Measurements from ENCODE around the gene RRAGA.
"Not testable (repeated sequence)": the region's sequence is repeated elsewhere in the genome, so short reads cannot be mapped to it uniquely, and the experiment has no call there.

RRAGA gene, protein sequence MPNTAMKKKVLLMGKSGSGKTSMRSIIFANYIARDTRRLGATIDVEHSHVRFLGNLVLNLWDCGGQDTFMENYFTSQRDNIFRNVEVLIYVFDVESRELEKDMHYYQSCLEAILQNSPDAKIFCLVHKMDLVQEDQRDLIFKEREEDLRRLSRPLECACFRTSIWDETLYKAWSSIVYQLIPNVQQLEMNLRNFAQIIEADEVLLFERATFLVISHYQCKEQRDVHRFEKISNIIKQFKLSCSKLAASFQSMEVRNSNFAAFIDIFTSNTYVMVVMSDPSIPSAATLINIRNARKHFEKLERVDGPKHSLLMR

DNA sequence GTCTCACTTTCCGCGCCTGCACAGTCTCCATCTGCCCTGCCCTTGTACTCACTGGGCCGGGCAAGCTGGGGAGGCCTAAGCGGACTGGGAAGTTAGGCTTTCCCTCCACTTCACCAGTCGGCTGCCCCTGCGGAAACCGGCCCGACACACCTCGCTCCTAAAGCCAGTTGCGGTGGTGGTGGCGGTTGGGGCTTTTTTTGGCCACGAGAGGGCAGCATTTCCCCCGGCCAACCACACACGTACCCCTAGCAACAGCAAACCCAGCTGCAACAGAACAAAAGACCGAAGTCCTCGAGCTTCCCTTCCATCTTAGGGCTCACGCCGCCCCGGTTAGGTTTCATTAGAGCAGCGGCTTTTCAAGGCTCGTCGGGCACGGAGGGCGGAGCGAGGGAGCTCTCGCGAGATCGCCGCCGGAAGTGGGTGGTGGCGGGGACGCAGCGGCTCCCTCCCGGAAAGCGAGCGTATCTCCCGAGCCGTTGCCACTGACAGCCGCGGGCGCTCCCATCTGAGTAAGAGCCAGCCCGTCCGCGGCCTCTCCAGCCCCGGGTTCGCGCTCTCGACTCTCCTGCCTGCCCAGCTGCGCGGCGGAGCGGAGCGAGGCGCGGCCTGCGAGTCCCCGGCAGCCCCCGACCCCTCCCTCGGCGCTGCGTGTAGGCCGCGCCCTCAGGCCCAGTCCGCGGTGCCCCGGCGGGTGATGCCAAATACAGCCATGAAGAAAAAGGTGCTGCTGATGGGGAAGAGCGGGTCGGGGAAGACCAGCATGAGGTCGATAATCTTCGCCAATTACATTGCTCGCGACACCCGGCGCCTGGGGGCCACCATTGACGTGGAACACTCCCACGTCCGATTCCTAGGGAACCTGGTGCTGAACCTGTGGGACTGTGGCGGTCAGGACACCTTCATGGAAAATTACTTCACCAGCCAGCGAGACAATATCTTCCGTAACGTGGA is at the start of gene RRAGA:
TSS of gene RRAGA (plus strand) at position 462 of the 951 bp plus-strand sequence. CDS start at position 695, 233 bp downstream.
- peak; percentile 98 for DNase-seq (ENCODE audit: low spot score)

- no peak for DNase-seq (ENCODE audit: low spot score)
These were observed 49.1 kb upstream of the RRAGA start for GRCh38 chr9:19000133-19000532.

GRCh38 chr9:19009391-19009965 is 39.7 kb upstream of the RRAGA start:
- DNase-seq (ENCODE audit: low spot score): no peak

DNA sequence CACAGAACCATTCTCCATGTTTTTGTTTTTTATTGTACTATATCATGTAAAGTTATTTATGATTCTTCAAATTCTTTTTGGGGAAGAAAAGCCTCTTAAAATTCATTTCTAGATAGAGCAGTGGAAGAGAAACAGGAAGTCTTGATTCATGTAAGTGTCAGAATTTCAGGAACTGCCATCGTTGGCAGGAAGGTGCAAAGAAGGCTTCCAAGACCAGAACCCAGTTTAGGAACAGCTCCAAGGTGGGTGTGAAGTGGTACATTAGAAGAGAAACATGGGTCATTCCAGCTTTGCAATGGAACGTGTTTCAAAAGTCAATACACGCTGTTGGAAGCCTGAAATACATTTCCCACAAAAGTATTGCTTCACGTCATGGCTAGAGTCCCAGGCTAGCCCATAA is 31.0 kb upstream of the RRAGA start:
- DNase-seq (ENCODE audit: low spot score): no peak

DNA sequence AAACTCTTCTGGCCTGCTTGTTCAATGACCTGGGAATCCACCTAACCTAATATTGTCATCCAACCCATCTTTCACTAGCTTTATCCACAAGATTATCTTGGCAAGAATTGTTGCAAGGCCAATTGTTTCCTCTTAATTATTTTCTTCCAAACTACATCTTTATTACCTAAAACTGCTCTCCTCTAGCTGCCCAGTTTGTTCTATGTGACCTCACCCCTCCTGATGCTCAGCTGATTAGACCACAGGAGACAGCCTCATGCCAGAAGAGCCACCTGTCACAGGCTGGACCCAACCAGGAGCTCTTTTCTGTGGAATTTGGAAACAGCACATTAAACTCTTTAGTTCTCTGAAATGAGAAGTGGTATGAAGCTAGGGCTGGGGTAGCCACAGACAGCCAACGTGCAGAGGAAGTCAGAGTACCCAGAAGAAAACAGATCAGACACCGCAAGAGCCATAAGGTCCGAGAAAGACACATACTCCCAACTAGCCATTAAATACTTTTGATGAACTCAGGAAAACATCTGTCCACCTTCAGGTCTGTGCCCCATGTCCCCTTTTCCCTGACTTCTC is 28.3 kb upstream of the RRAGA start:
- no peak for DNase-seq (ENCODE audit: low spot score)

DNA sequence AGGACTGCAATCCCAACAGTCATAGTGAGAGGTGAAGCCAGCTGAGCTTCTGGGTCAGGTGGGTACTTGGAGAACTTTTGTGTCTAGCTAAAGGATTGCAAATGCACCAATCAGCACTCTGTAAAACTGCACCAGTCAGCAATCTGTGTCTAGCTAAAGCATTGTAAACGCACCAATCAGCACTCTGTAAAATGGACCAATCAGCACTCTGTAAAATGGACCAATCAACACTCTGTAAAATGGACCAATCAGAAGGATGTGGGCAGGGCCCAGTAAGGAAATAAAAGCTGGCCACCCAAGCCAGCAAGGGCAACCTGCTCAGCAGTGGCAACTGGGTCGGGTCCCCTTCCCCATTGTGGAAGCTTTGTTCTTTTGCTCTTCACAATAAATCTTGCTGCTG is 27.6 kb upstream of the RRAGA start:
- not testable (repeated sequence) for DNase-seq (ENCODE audit: low spot score)

- DNase-seq (ENCODE audit: low spot score): no peak
These were observed 27.0 kb upstream of the RRAGA start for GRCh38 chr9:19022206-19022605.

GRCh38 chr9:19023078-19023477 is 26.1 kb upstream of the RRAGA start:
- no peak for DNase-seq (ENCODE audit: low spot score)

GRCh38 chr9:19026375-19026774 is 22.9 kb upstream of the RRAGA start:
- DNase-seq (ENCODE audit: low spot score): no peak

GRCh38 chr9:19027825-19028224 is 21.4 kb upstream of the RRAGA start:
- DNase-seq (ENCODE audit: low spot score): no peak

- no peak for DNase-seq (ENCODE audit: low spot score)
These were observed 20.3 kb upstream of the RRAGA start for GRCh38 chr9:19028835-19029451.

- DNase-seq (ENCODE audit: low spot score): no peak
These were observed 18.3 kb upstream of the RRAGA start for GRCh38 chr9:19030899-19031298.

DNA sequence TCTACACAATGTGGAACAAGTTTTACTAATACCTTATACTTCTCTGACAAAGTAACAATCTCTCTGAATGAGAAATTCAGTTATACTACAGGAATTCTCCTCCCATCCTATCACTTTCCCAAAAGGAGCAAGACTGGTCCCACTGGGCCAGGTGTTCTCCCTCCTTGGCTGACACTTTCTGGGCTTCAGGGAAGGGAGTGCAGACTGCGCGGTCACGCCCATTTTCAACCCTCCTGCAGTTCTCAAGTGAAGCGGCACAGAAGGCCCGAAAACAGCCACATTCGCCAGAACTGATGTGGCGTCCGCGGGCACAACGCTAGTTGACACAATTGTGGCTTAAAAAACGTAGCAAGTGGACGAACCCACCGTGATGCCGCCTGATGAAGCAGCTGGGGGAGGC is 16.8 kb upstream of the RRAGA start:
- no peak for DNase-seq (ENCODE audit: low spot score)

DNA sequence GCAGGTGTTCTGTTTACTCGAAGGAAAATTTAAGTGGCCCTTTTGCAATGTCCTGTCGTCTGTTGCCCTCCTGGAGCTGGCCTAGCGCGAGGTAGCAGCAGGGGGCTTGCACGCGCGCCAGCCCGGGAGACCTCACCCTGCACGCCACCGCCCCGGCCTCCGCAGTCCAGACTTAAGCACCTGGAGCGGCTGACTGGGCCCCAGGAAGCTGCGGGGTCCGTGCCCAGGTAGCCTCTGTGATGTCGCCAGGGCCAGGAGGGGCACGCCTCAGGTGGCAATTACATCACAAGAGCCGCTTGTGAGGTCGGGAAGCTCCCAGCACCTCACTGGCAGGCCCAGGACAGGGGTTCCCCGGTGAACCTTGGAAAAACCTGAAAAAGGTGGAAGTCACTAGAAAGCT is 16.2 kb upstream of the RRAGA start, which contains the start of gene SAXO1:
TSS of gene SAXO1 (minus strand) at position 195 of the 400 bp plus-strand sequence. CDS start 301 bp downstream, outside the sequence.
- no peak for DNase-seq (ENCODE audit: low spot score)

GRCh38 chr9:19036611-19037010 is 12.6 kb upstream of the RRAGA start:
- no peak for DNase-seq (ENCODE audit: low spot score)

DNA sequence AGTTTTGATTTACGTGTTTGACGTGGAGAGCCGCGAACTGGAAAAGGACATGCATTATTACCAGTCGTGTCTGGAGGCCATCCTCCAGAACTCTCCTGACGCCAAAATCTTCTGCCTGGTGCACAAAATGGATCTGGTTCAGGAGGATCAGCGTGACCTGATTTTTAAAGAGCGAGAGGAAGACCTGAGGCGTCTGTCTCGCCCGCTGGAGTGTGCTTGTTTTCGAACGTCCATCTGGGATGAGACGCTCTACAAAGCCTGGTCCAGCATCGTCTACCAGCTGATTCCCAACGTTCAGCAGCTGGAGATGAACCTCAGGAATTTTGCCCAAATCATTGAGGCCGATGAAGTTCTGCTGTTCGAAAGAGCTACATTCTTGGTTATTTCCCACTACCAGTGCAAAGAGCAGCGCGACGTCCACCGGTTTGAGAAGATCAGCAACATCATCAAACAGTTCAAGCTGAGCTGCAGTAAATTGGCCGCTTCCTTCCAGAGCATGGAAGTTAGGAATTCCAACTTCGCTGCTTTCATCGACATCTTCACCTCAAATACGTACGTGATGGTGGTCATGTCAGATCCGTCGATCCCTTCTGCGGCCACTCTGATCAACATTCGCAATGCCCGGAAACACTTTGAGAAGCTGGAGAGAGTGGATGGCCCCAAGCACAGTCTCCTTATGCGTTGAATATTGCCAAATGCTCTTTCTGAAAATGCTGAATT is 850 bp downstream of the RRAGA start:
- DNase-seq (ENCODE audit: low spot score): peak; percentile 71

GRCh38 chr9:19050637-19051591 is 1.7 kb downstream of the RRAGA start:
- no peak for DNase-seq (ENCODE audit: low spot score)

GRCh38 chr9:19057033-19057432 is 7.8 kb downstream of the RRAGA start:
- DNase-seq (ENCODE audit: low spot score): no peak

- no peak for DNase-seq (ENCODE audit: low spot score)
These were observed 25.0 kb downstream of the RRAGA start for GRCh38 chr9:19074229-19074628.

GRCh38 chr9:19074836-19075235 is 25.6 kb downstream of the RRAGA start:
- no peak for DNase-seq (ENCODE audit: low spot score)
